Measurements from ENCODE around the gene RLN1.
A peak's percentile ranks its signal among the peaks of the same experiment; 100 is the strongest.

- TF ChIP-seq CTCF (optimal IDR thresholded peaks at IDR 0.05 in 1 of 3, IDR thresholded peaks at IDR 0.05 in 1 of 3, conservative IDR thresholded peaks at IDR 0.05 in 1 of 3; ENCODE audit: extremely low read depth in 1 of 3, insufficient read depth in 2 of 3, low read length in 3 of 3) (peak in 2 of 3 experiments; percentile 10 to 11), EZH2 (IDR thresholded peaks at IDR 0.05; ENCODE audit: low read length) (no peak)
Observed at GRCh38 chr9:5321058-5321457, 18.6 kb downstream of the RLN1 start.

All from keratinocyte (primary cell).